AG09309 (cell line): ENCODE results near the gene SFT2D2.

ENCODE experiments used
- DNase-seq: peaks from one replicate; pipeline ENCODE4 v3.0.0-alpha.2; 2010; ENCODE audit warnings: low read depth
- H3K4me3 ChIP-seq: 2 replicates; pipeline ENCODE4 v1.5.1; 2011; ENCODE audit warnings: mild to moderate bottlenecking, low read depth, low read length, moderate library complexity; ENCODE audit not compliant: control insufficient read depth
- CTCF ChIP-seq: IDR thresholded peaks from 2 replicates; pipeline ENCODE4 v1.5.1; 2011; ENCODE audit warnings: mild to moderate bottlenecking, low read depth, low read length, inconsistent platforms; ENCODE audit not compliant: insufficient read depth, control insufficient read depth; ENCODE audit errors: missing control alignments

SFT2D2 gene

GRCh38 chr1:168280296-168280927, 54.6 kb downstream of the SFT2D2 start, which contains the start of gene TBX19:
Gene TBX19 (plus strand): TSS chr1:168280877. CDS start chr1:168281091, 214 bp downstream.
- DNase-seq, result no peak
- no peak within 1 kb of the TSS for H3K4me3 ChIP-seq
- no peak for TF ChIP-seq CTCF

- TF ChIP-seq CTCF, result no peak
- no peak for DNase-seq
- H3K4me3 ChIP-seq, result no peak overlapping the region
Measured at GRCh38 chr1:168281603-168282325, 56.0 kb downstream of the SFT2D2 start.

GRCh38 chr1:168285521-168285790, 59.7 kb downstream of the SFT2D2 start:
- no peak overlapping the region for H3K4me3 ChIP-seq
- no peak for TF ChIP-seq CTCF
- DNase-seq, result no peak

GRCh38 chr1:168285971-168286927, 60.4 kb downstream of the SFT2D2 start:
- no peak for TF ChIP-seq CTCF
- H3K4me3 ChIP-seq, result no peak overlapping the region
- DNase-seq, result no peak

- H3K4me3 ChIP-seq, result no peak overlapping the region
- TF ChIP-seq CTCF, result no peak
- no peak for DNase-seq
Measured at GRCh38 chr1:168287237-168287664, 61.4 kb downstream of the SFT2D2 start.

GRCh38 chr1:168288311-168289052, 62.7 kb downstream of the SFT2D2 start:
- TF ChIP-seq CTCF, result no peak
- DNase-seq, result peak; percentile 34
- no peak overlapping the region for H3K4me3 ChIP-seq
